GM12875 (cell line): ENCODE measurements around the gene FAM107B.

Experiments
- H3K4me3 ChIP-seq: one replicate; pipeline ENCODE4 v1.5.1; 2011; ENCODE audit warnings: low read depth, low read length, control low read depth
- CTCF ChIP-seq: IDR thresholded peaks from 2 replicates; pipeline ENCODE4 v1.5.1; 2011; ENCODE audit warnings: low read depth, mild to moderate bottlenecking, control low read depth, inconsistent platforms, low read length, moderate library complexity, borderline replicate concordance; ENCODE audit not compliant: insufficient read depth

FAM107B gene

GRCh38 chr10:14486777-14487487 is 287.8 kb downstream of the FAM107B start:
- no peak overlapping the region for H3K4me3 ChIP-seq
- TF ChIP-seq CTCF: no peak

- no peak for TF ChIP-seq CTCF
- H3K4me3 ChIP-seq: no peak overlapping the region
These were observed 288.7 kb downstream of the FAM107B start for GRCh38 chr10:14485986-14486385.

- no peak for TF ChIP-seq CTCF
- H3K4me3 ChIP-seq: no peak overlapping the region
These were observed 291.3 kb downstream of the FAM107B start for GRCh38 chr10:14483417-14483816.

- TF ChIP-seq CTCF: no peak
- no peak overlapping the region for H3K4me3 ChIP-seq
These were observed 292.9 kb downstream of the FAM107B start for GRCh38 chr10:14481752-14482151.

- TF ChIP-seq CTCF: no peak
- no peak overlapping the region for H3K4me3 ChIP-seq
These were observed 293.7 kb downstream of the FAM107B start for GRCh38 chr10:14481014-14481413.

- H3K4me3 ChIP-seq: no peak overlapping the region
- no peak for TF ChIP-seq CTCF
These were observed 296.1 kb downstream of the FAM107B start for GRCh38 chr10:14478604-14479003.

- H3K4me3 ChIP-seq: no peak overlapping the region
- no peak for TF ChIP-seq CTCF
These were observed 296.5 kb downstream of the FAM107B start for GRCh38 chr10:14478201-14478600.
